Fibroblast of villous mesenchyme (primary cell): ENCODE results near the gene ZNF628. TPM values are rescaled to one million over a fixed set of nuclear protein-coding genes. Genes with fewer than 3 reads are reported as not detected.
A peak's percentile ranks its signal among the peaks of the same experiment; 100 is the strongest.

Experiments used
- DNase-seq: peaks from one replicate; pipeline ENCODE4 v3.0.0-alpha.2; 2010; ENCODE audit warnings: low read depth
- H3K4me3 ChIP-seq: 2 replicates; pipeline ENCODE4 v1.5.1; 2011; ENCODE audit warnings: low read depth, mild to moderate bottlenecking, low read length
- total RNA-seq: library from RNA; depleted of rRNA; stranded (reverse); fragments of >200 nt; gene quantifications from 2 replicates; pipeline ENCODE4 v1.2.3, GENCODE V29; 2012
- TF ChIP-seq, protein P1 (sequence below): IDR thresholded peaks from 2 replicates; pipeline ENCODE4 v1.5.1; 2012; ENCODE audit warnings: low read depth, mild to moderate bottlenecking, low read length; ENCODE audit not compliant: insufficient read depth

ZNF628 gene
- total RNA-seq, 1 donor = 0.86 TPM

DNA sequence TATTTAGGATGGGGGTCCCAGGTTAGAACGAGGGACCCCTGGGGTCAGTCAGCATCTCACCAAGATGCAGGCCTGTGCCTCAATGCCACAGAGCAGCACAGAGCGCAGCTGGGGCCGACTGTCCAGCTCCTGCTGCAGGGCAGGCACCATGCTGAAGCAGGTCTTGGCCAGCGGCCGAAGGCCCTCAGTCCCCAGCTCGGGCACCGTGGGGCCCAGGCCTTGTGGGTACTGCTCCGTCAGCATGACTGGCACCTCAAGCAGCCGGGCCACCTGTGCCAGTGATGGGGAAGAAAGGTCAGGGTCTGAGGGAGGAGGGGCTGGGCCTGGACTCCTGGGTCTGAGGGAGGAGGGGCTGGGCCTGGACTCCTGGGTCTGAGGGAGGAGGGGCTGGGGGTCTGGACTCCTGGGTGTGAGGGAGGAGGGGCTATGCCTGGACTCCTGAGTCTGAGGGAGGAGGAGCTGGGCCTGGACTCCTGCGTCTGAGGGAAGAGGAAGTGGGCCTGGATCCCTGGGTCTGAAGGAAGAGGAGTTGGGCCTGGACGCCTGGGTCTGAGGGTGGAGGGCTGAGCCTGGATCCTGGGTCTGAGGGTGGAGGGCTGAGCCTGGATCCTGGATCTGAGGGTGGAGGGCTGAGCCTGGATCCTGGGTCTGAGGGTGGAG is 20.7 kb upstream of the ZNF628 start:
- TF ChIP-seq, protein P1, sequence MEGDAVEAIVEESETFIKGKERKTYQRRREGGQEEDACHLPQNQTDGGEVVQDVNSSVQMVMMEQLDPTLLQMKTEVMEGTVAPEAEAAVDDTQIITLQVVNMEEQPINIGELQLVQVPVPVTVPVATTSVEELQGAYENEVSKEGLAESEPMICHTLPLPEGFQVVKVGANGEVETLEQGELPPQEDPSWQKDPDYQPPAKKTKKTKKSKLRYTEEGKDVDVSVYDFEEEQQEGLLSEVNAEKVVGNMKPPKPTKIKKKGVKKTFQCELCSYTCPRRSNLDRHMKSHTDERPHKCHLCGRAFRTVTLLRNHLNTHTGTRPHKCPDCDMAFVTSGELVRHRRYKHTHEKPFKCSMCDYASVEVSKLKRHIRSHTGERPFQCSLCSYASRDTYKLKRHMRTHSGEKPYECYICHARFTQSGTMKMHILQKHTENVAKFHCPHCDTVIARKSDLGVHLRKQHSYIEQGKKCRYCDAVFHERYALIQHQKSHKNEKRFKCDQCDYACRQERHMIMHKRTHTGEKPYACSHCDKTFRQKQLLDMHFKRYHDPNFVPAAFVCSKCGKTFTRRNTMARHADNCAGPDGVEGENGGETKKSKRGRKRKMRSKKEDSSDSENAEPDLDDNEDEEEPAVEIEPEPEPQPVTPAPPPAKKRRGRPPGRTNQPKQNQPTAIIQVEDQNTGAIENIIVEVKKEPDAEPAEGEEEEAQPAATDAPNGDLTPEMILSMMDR = no peak
- H3K4me3 ChIP-seq = no peak overlapping the region
- DNase-seq = no peak

DNA sequence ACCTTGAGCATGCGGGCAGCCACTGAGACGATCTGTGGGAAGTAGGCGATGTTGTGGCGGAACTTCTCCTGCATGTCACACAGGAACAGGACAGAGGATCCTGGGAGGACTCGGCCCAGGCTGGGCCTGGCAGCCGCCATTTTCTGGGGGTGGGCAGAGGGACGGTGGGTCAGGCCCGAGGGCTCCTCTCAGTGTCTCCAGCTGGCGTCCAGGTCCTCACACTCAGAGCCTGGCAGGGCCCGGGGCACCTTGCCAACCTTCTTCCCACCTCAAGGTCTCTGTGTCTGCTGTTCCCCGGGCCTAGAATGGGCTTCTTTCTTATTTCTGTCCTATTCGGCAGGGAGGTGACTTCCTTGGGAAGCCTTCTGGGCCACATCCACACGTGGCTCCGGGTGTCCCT is 20.1 kb upstream of the ZNF628 start:
- H3K4me3 ChIP-seq = no peak overlapping the region
- no peak for DNase-seq
- TF ChIP-seq, protein P1 = no peak

DNA sequence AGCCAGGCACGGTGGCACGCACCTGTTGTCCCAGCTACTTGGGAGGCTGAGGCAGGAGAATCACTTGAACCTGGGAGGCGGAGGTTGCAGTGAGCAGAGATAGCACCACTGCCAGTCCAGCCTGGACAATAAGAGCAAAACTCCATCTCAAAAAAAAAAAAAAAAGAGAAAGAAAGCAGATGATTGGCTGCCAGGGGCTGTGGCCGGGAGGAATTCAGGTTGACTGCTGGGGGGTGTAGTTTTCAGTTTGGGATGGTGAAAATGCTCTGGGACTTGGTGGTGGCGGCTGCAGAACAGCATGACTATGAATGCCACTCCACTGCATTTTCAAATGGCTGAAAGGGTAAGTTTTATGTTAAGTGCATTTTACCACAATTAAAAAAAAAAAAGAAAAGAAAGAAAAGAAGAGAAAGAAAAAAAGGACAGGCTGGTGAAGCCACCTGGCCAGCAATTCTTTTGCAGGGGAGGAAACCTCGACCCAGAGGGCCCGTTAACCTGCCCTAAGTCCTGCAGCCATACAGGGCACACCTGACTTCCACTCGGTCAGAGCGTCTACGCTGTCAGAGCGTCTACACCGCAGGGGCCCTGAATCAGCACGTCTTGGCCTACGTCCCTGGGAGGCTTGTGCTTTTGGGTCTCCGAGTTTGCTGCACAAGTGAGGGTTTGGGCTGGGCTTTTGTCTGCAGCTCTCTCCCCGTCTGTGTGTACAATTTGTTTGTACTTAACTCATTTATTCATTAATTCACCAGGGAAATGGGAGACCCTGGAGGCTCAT is 18.5 kb upstream of the ZNF628 start:
- DNase-seq = no peak
- H3K4me3 ChIP-seq = no peak overlapping the region
- TF ChIP-seq, protein P1 = no peak

DNA sequence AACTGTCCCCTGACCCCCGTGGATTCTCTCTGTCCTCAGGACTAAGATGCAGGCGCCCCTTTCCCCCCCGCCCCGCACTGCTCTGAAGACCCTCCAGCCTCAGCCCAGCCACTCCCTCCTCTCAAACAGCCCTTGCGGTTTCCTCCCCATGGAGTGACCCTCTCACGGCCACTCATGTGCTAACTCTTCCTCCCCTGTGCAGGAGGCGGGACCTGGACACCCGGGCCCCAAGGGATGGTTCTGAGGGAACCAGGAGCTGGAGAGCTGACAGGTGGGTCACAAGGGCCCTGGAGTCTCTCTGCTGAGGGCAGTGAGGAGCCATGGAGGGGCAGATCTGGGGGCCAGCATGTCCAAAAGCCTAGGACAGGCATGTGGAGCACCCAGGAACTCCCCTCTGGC is 16.9 kb upstream of the ZNF628 start:
- TF ChIP-seq, protein P1 = no peak
- peak overlapping the region; percentile 73 for H3K4me3 ChIP-seq
- no peak for DNase-seq

DNA sequence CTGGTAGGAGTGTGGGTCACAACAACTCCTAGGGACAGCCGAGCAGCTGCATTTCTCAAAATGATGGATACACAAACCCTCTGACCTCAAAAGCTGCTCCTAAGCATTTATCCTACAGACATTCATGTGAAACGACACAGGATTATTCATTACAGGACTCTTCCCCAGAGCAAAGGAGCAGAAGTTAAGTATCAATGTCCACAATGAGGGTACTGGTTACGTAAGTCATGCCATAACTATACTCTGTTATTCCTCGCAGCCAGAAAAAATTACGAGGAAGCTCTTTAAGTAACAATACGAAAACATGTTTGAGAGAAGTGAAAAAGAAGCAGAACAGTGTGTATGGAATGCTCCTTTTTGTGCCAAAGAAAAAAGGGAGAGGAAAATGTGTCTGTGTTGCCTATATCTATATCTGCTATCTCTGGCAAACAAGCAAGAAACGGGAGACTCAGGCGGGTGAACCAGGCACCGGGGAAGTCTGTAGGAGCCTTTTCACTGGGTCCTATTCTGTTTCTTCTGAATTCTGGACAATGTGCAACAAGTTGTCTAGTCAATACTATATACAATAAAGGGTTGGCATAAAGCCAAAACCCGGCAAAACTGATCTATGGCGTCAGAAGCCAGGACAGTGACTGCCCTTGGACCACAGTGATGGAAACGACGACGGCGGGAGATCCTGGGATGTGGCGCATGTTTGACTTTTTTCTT is 16.3 kb upstream of the ZNF628 start:
- peak; percentile 75 for DNase-seq
- peak overlapping the region; percentile 73 for H3K4me3 ChIP-seq
- TF ChIP-seq, protein P1 = no peak

DNA sequence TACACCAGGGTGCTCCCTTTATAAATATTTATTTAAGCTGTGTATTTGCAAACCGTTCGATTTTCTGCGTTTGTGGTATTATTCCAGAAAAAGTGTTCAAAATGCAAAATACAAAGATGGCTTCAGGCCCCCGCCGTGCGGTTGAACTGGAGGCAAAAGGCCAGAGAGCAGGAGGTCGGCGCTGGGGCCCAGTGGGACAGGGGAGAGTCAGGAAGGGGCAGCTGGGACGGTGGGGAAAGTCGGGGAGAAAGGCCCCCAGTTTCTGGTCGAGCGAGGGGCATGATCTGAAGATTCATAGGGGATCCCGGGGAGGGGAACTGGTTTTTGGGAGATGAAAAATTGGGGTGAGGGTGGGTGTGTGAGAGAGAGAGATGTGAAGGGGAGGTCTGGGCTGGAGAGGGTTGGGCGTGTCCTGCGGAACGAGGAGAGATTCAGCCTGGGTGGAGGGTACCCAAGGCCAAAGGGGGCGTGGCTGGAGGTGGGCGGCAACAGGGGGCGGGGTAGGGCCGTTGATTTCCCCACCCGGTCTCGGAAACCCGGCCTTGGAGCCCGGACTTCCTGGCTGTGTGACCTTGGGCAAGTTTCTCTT is 15.7 kb upstream of the ZNF628 start:
- TF ChIP-seq, protein P1 = no peak
- peak; percentile 91 for DNase-seq

More for the DNA sequence above, 15.7 kb upstream of the ZNF628 start:
- peak overlapping the region; percentile 73 for H3K4me3 ChIP-seq
